MM.1S (cell line): ENCODE results near the gene PTPN2.

Experiments
- CTCF ChIP-seq: fragments of 300-600 bp; sonication (generic); IDR thresholded peaks from 2 replicates; pipeline ENCODE4 v1.5.1; 2016; ENCODE audit warnings: antibody characterized with exemption, low read length, mixed read lengths
- EZH2 ChIP-seq: fragments of 300-600 bp; sonication (generic); optimal IDR thresholded peaks from 2 replicates; pipeline ENCODE3; 2017; ENCODE audit warnings: low read depth, mild to moderate bottlenecking, antibody characterized with exemption, low read length, mixed read lengths

- TF ChIP-seq CTCF (no peak), EZH2 (no peak)
Observed at GRCh38 chr18:12839057-12839525, 44.9 kb downstream of the PTPN2 start.
